OCI-LY7 (cell line): ENCODE data around the gene WIPF1. TPM values are rescaled to one million over a fixed set of nuclear protein-coding genes. Genes with fewer than 3 reads are reported as not detected.

ENCODE experiments used
- BruUV-seq: library from RNA; stranded (reverse); fragments of 400-500 nt; replicated peaks from 2 replicates; lab custom pipeline; 2021; lab: Mats Ljungman, UMichigan
- CTCF ChIA-PET: fragments of 300-600 bp; sonication (Branson Sonifier 250); formaldehyde crosslinking; loops from one replicate; lab custom pipeline; 2022; ENCODE audit warnings: antibody characterized with exemption; ENCODE audit not compliant: unreplicated experiment; lab: Charles Lee
- POLR2A ChIA-PET: fragments of 300-600 bp; sonication (Branson Sonifier 250); formaldehyde crosslinking; loops from one replicate; lab custom pipeline; 2022; ENCODE audit warnings: antibody characterized with exemption; lab: Charles Lee
- DNase-seq: peaks from one replicate; pipeline ENCODE4 v3.0.0-alpha.2; 2015; ENCODE audit warnings: low spot score
- H2AFZ ChIP-seq: fragments of 200-600 bp; sonication (generic), shearing (Covaris generic); 2 replicates; pipeline ENCODE4 v1.6.1; 2014; ENCODE audit warnings: mild to moderate bottlenecking, antibody characterized with exemption, low read length, moderate library complexity
- H3K27ac ChIP-seq: fragments of 200-600 bp; sonication (generic); 2 replicates; pipeline ENCODE4 v1.5.1; 2014; ENCODE audit warnings: mixed run types, low read depth, mild to moderate bottlenecking, moderate library complexity, low read length, inconsistent platforms; ENCODE audit not compliant: poor library complexity, severe bottlenecking
- H3K36me3 ChIP-seq: fragments of 200-600 bp; sonication (generic); 2 replicates; pipeline ENCODE4 v1.6.1; 2014; ENCODE audit warnings: mild to moderate bottlenecking, antibody characterized with exemption, low read length, moderate library complexity, mixed read lengths; ENCODE audit not compliant: insufficient read depth
- H3K4me1 ChIP-seq: fragments of 200-600 bp; sonication (generic); 2 replicates; pipeline ENCODE4 v1.5.1; 2014; ENCODE audit warnings: mild to moderate bottlenecking, low read length; ENCODE audit not compliant: insufficient read depth, poor library complexity, severe bottlenecking
- H3K4me2 ChIP-seq: fragments of 200-600 bp; sonication (generic); 2 replicates; pipeline ENCODE4 v1.6.1; 2014; ENCODE audit warnings: mild to moderate bottlenecking, low read length
- H3K4me3 ChIP-seq: fragments of 200-600 bp; sonication (generic); 2 replicates; pipeline ENCODE4 v1.5.1; 2014; ENCODE audit warnings: mild to moderate bottlenecking, low read depth, low read length; ENCODE audit not compliant: poor library complexity, severe bottlenecking
- H3K79me2 ChIP-seq: fragments of 200-600 bp; sonication (generic); 2 replicates; pipeline ENCODE4 v1.6.1; 2016; ENCODE audit warnings: low read depth, mild to moderate bottlenecking, low read length, moderate library complexity, mixed read lengths; ENCODE audit not compliant: insufficient read depth
- H3K9me2 ChIP-seq: fragments of 200-600 bp; sonication (generic); 2 replicates; pipeline ENCODE4 v1.6.1; 2016; ENCODE audit warnings: mild to moderate bottlenecking, low read length, mixed read lengths; ENCODE audit not compliant: insufficient read depth
- H3K9me3 ChIP-seq: fragments of 200-600 bp; sonication (generic); 2 replicates; pipeline ENCODE4 v1.6.1; 2014; ENCODE audit warnings: mild to moderate bottlenecking, mixed run types, low read length, mixed read lengths
- H4K20me1 ChIP-seq: fragments of 200-600 bp; sonication (generic); 2 replicates; pipeline ENCODE4 v1.6.1; 2014; ENCODE audit warnings: mild to moderate bottlenecking, antibody characterized with exemption, low read length, moderate library complexity, mixed read lengths; ENCODE audit not compliant: insufficient read depth
- CTCF ChIP-seq: fragments of 200-600 bp; sonication (generic); conservative IDR thresholded peaks from 2 replicates; pipeline ENCODE4 v1.5.1; 2014; ENCODE audit warnings: mild to moderate bottlenecking, antibody characterized with exemption, low read length, moderate library complexity, mixed read lengths
- EZH2phosphoT487 ChIP-seq: fragments of 200-600 bp; sonication (generic); IDR thresholded peaks from 2 replicates; pipeline ENCODE4 v1.6.1; 2018; ENCODE audit warnings: low read depth, borderline replicate concordance, mild to moderate bottlenecking, mixed run types, antibody characterized with exemption, low read length, moderate library complexity, mixed read lengths
- intact Hi-C: fragments of 100-400 bp; cut with micrococcal nuclease; formaldehyde crosslinking; loops from one replicate; pipeline ENCODE4 v1.10.0; 2022; ENCODE audit not compliant: unreplicated experiment
- total RNA-seq, 2 experiments: library from RNA; depleted of rRNA in 1 of 2; stranded (reverse); fragments of >200 nt in 1 of 2; shearing (Covaris generic) in 1 of 2; gene quantifications; 2 replicates each; pipeline ENCODE4 v1.2.3, GENCODE V29; 2014 to 2022

Gene WIPF1
- total RNA-seq, 2 experiments from 2014 or later: 27.1 to 192 TPM

GRCh38 chr2:174595891-174596397 lies 1.7 kb downstream of the WIPF1 start:
- Histone ChIP-seq H3K27ac (peak overlapping the region; percentile 94), H2AFZ (no peak overlapping the region; the same call in 1 of the 2 replicates), H3K9me3 (peaks cover 11% of the 10 kb centered on the region; the same call in 1 of the 2 replicates), H3K36me3 (peaks cover 26% of the 10 kb centered on the region), H3K4me3 (peak overlapping the region; percentile 79), H3K79me2 (peaks cover 77% of the 10 kb centered on the region), H4K20me1 (no peaks in the 10 kb centered on the region), H3K9me2 (no peaks in the 10 kb centered on the region), H3K4me2 (peak overlapping the region; percentile 81), H3K4me1 (peaks cover 69% of the 10 kb centered on the region)
- ChIA-PET CTCF (interaction anchor here (1.0 kb wide), 1 partner anchor 10 kb away, joined by 3 read pairs; no protein-coding TSS in a partner anchor), POLR2A (interaction anchor here (0.5 to 10.2 kb wide), 13 partner anchors 14 to 785 kb away, joined by 3 to 185 read pairs (median 6); no protein-coding TSS in a partner anchor)
- intact Hi-C loops: loop anchor here (2.0 to 5.0 kb wide), 3 partner anchors 634 to 1244 kb away; partner anchors contain the start of gene CDCA7
- TSS peak; percentile 82 for BruUV-seq
- DNase-seq: peak; percentile 39
- TF ChIP-seq EZH2phosphoT487 (no peak), CTCF (no peak)

- Histone ChIP-seq H3K4me2 (peak overlapping the region; percentile 81), H3K27ac (peak overlapping the region; percentile 94), H2AFZ (no peak overlapping the region; the same call in 1 of the 2 replicates), H3K36me3 (peaks cover 29% of the 10 kb centered on the region), H3K9me2 (no peaks in the 10 kb centered on the region), H4K20me1 (no peaks in the 10 kb centered on the region), H3K4me1 (peaks cover 69% of the 10 kb centered on the region), H3K9me3 (peaks cover 8% of the 10 kb centered on the region; the same call in 1 of the 2 replicates), H3K79me2 (peaks cover 84% of the 10 kb centered on the region), H3K4me3 (peak overlapping the region; percentile 79)
- ChIA-PET CTCF (no interaction called here), POLR2A (interaction anchor here (0.5 to 10.2 kb wide), 18 partner anchors 8 to 1523 kb away, joined by 3 to 185 read pairs (median 4); no protein-coding TSS in a partner anchor)
- intact Hi-C loops: loop anchor here (5.0 kb wide), 2 partner anchors 633 to 1243 kb away; partner anchors contain the start of gene CDCA7
- peak; percentile 55 for DNase-seq
- TF ChIP-seq CTCF: no peak
- no peak for TF ChIP-seq EZH2phosphoT487
- BruUV-seq: no TSS peak
Observed at GRCh38 chr2:174595116-174595809, 2.3 kb downstream of the WIPF1 start.
